ENCODE results near the gene FOXM1. TPM values are rescaled to one million over a fixed set of nuclear protein-coding genes. Genes with fewer than 3 reads are reported as not detected.

FOXM1 gene
- polyA plus RNA-seq, 1 donor, result 13.7 TPM

DNA sequence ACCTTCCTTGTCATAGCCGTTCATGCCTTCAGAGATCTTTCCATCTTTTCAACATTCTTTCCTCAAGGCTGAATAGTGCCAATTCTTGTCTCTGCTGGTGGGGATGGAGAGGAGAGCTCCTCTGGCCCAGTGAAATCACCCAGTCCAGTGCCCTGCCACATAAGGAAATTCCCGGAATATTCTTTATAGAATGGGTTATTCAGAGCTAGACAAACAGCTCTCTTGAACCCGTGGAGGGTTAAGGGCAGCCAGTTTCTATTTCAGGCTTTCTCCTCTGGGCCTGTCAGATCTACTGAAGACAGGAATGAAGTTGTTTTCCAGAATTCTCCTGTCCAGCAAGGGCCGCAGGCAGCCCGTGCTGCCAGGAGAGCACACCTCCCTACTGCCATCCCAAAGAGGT lies 34.0 kb downstream of the FOXM1 start:
- DNase-seq (ENCODE audit: low read depth), result no peak

DNA sequence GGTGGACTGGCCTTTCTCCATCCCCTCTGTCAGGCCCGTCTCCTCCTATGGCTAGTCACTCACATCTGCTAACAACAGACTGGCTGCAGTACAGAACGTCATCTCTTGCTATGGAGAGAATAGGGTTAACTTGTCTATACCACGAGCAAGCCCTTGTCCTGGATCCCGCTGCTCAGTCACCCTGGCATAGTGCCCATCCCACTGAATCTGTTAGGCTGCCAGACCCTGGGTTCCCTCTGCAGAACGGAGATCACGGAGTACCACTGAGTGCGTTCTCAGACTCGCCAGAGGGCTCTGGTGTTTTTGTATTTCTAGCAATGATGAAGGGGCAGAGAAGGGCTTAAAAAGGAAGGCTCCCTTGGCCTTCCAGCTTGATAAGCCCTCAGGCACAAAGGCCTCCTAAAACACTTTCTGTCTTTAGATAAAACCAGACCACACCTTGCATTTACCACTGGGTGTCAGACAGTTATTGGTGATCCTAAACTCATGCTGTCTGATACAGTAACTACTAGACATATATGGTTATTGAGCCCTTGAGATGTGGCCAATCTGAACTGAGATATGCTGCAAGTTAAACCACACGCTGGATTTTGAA lies 35.8 kb downstream of the FOXM1 start:
- no peak for DNase-seq (ENCODE audit: low read depth)

DNA sequence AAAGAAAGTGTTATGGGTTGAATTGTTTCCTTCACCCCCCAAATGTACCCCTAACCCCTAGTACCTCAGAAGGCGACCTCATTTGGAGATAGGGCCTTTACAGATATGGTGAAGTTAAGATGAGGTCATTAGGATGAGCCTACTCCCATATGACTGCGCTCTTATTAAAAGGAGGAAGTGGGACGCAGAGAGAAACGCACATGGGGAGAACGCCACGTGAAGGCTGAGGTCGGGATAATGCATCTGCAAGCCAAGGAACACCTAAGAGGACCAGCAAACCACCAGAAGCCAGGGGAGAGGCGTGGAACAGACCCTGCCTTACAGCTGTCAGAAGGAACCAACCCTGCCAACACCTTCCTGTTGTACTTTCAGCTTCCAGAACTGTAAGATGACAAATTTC lies 40.4 kb downstream of the FOXM1 start:
- no peak for DNase-seq (ENCODE audit: low read depth)

DNA sequence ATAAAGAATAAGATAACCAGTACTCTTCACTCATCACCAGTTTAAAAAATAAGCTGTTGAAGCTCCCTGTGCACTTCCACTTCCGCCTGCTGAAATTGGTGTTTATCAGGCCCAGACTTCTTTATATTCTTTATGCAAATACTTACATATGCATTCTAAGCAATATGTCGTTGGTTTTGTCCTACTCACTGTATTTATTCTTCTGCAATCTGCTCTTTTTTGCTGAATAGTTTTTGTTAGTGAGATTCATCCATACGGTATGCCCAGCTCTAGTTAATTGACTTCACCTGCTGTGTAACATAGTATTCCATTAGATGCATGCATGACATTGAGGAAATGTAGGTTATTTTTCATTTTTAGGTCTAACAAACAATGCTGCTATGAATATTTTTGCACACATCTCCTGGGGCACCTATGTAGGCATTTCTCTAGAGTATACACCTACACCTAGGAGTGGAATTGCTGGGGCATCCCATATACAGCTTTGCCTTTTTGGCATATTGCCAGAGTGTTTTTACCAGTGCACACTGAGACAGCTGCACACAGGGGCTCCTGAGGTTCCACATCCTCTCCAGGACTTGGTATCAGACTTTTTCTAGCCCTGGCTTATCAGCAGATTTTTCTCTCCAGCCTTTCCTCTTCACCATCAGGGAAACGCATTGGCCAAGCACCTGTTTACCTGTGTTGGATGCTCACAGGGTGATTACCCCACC lies 41.1 kb downstream of the FOXM1 start:
- no peak for DNase-seq (ENCODE audit: low read depth)

DNA sequence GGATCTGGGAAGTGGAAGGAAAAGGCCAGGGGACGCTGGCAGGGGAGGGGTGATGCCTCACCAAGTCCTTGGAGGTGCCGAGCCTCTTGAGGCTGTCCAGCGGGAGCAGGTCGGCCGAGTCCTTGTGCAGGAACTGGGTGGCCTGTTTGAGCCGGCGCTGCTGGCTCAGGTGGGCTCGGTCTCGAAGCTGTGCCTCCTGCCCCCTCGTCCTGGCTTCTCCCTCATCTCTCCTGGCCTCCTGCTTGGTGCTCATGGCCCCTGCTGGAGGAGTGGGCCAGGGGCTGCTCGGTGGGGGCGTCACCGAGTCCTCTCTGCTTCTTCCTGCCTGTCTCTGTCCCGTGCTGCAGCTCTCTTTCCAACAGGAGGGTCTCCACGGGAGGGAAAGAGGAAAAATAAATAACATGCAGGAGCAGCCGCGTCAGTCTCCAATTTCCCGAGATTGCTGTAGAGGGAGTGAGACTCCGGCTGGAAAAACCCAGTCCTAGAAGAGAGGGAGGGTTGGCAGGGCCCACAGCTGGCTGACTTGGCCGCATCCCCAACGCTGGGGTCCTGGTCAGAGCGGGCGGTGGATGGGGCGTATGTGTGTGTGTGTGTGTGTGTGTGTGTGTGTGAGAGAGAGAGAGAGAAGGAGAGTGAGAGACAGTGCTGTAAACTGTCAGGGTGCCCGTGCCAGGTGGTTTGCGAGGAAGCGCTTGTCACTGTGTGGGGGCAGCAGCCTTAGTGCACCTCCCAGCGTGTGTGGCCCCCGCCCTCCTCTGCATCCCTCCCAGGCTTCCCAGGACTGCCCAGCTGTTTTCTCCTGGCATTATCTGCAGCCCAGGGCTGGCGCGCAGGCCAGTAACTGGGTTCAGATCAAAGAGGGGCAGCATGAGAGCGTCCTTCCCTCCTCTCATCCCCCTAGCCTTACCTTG lies 42.1 kb downstream of the FOXM1 start, which contains the start of gene NRIP2:
Gene NRIP2, minus strand, starts transcription at position 455 of the 911 bp plus-strand sequence. Its CDS starts 52 bp downstream, at position 403.
- no peak for DNase-seq (ENCODE audit: low read depth)

- DNase-seq (ENCODE audit: low read depth), result no peak
Measured at GRCh38 chr12:2833810-2834209, 43.2 kb downstream of the FOXM1 start.

DNA sequence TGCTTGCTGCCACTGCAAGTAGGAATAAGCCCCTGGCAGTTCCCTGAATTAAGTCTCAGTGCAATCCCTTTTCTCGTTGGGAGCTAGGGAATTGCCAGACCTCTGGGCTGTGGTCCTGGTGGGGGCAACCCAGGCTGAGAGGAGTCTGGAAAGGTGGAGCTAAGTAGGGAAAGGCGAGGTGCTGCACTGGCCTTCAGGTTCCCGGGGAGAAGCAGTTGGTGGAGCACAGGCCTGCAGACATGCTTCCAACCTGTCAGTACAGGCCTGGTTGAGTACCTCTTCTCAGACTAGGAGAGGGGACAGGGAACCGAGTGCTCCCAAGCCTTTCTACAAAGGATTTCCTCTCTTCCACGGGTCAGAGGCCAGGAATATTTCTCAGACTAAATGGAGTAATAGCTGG lies 43.6 kb downstream of the FOXM1 start:
- no peak for DNase-seq (ENCODE audit: low read depth)

- no peak for DNase-seq (ENCODE audit: low read depth)
Measured at GRCh38 chr12:2832550-2833127, 44.3 kb downstream of the FOXM1 start.

GRCh38 chr12:2829275-2829674 lies 47.7 kb downstream of the FOXM1 start:
- DNase-seq (ENCODE audit: low read depth), result no peak

GRCh38 chr12:2826721-2827515 lies 50.1 kb downstream of the FOXM1 start:
- no peak for DNase-seq (ENCODE audit: low read depth)

DNA sequence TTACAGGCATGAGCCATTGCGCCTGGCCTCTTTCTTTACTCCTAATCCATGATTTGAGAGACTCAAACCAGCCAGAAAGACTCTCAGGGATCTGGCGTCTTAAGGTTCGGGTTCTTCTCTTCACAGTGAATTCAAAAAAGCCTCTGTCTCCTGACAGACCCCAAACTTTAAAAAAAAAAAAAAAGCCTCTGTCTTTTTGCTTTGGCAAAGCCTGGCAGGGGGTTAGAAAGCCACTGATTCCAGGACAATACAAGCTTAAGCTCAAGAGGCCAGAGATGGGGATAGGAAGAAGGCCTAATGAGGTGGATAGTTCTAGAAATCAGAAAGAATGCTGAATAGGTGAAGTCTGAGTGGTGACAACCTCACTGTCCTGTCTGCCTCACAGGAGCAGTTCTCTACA lies 50.9 kb downstream of the FOXM1 start:
- no peak for DNase-seq (ENCODE audit: low read depth)

DNA sequence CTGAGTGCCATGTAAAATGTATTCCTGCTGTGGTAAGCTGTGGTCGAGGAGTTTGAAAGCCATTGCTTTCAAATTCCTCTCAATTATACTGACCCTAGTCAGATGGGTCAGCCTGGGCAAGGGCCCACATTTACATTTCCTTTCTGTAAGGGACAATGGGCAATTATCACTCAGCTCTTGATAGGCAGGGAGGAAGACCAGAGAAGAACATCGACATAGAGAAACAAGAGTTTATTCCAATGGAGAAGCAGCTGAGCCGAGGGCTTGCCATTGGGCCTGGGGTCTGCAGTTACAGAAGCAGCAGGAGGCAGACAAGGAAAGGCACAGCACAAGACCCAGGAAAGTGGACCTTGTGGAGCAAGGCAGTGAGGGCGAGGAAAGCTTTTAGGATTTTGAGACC lies 51.8 kb downstream of the FOXM1 start:
- DNase-seq (ENCODE audit: low read depth), result no peak

- DNase-seq (ENCODE audit: low read depth), result no peak
Measured at GRCh38 chr12:2824541-2824940, 52.4 kb downstream of the FOXM1 start.

GRCh38 chr12:2823483-2823882 lies 53.5 kb downstream of the FOXM1 start:
- no peak for DNase-seq (ENCODE audit: low read depth)

DNA sequence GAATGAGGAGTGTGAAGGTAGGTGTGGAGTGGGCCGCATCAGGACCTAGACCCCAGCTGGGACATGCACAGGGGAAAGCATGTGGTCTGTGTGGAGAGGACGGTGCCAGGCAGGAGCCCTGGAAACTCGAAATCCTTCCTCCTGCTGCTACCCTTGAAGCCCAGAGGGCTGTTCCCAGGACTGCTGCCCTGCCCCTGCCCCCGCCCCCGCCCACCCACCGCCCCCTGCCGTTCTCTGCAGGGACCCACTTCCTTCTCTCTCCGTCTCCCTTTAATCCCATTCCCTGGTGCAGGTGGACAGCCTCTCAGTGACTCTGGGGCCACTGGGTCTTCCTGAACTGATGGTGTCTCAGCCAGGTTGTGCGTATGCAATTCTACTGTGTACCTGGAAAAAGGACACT lies 56.5 kb downstream of the FOXM1 start:
- DNase-seq (ENCODE audit: low read depth), result no peak

DNA sequence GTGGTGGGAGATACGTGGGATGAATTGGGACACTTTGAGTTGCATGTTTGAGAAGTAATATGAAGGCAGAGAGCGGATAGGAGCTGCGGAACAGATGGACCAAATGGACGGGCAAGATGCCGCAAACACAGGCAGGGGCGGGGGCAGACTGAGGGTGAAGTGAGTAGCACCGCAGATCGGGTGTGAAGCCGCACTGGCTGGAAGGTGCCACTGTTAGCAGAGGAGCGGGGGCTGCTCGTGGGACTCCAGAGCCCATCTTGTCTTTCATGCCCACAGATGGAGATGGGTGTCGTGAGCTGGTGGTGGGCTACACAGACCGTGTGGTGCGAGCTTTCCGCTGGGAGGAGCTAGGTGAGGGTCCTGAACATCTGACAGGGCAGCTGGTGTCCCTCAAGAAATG lies 57.2 kb downstream of the FOXM1 start:
- no peak for DNase-seq (ENCODE audit: low read depth)

GRCh38 chr12:2813214-2814185 lies 63.5 kb downstream of the FOXM1 start:
- no peak for DNase-seq (ENCODE audit: low read depth)

- peak; percentile 97 for DNase-seq (ENCODE audit: low read depth)
Measured at GRCh38 chr12:2812290-2813213, 64.4 kb downstream of the FOXM1 start, which contains the start of gene ITFG2. Gene ITFG2 (plus strand): TSS chr12:2812668. CDS start chr12:2812761, 93 bp downstream.

DNA sequence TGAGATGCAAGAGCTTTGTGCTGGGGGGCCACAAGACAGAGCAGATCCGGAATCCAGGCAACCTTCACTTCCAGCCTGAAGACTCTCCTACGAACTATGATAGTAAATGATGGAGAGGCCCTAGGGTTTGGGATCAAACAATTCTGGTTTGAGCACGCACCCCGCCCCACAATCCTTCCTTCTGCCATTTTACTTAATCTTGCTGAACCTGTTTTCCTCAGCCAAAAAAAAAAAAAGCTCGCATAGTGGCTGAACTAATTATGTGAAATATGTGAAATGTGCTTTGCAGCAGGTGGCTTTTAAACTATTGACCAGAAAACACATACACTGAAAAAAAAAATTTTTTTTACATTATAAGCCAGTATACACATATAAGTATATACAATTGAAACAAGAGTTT lies 65.2 kb downstream of the FOXM1 start:
- no peak for DNase-seq (ENCODE audit: low read depth)
